ENCODE results near the gene AGPAT2.
"Not testable (repeated sequence)": the region's sequence is repeated elsewhere in the genome, so short reads cannot be mapped to it uniquely, and the experiment has no call there.

The AGPAT2 gene

DNA sequence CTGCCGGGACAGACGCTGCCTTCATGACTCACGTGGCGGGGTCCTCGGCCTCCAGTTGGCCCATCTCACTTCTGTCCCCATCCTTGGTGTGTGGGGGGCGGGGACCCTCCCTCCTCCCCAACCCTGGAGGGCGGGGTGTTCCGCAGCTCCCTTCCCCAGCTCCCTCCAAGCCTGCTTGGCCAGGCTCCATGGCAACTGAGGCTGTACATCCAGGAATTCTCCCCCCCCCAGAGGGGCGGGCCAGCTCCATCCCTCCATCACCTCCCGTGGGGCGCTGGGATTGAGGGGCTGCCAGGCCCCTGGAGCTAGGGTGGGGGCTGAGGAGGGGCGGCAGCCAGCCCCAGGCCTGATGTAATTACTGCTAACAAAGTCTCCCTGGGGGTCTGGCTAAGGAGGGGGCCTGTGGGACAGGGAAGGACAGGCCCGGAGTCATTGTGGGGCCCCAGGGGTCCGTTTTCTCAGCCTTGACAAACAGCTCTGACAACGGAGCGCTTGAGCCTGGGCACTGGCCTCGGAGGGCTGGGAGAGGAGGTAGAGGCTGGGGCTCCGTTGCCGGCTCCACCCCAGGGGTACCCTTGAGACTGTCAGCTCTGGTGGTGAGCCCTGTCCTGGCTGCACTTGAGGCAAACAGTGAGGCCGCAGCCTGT, 33.1 kb upstream of the AGPAT2 start:
- no peak for DNase-seq (ENCODE audit: low read depth)

DNA sequence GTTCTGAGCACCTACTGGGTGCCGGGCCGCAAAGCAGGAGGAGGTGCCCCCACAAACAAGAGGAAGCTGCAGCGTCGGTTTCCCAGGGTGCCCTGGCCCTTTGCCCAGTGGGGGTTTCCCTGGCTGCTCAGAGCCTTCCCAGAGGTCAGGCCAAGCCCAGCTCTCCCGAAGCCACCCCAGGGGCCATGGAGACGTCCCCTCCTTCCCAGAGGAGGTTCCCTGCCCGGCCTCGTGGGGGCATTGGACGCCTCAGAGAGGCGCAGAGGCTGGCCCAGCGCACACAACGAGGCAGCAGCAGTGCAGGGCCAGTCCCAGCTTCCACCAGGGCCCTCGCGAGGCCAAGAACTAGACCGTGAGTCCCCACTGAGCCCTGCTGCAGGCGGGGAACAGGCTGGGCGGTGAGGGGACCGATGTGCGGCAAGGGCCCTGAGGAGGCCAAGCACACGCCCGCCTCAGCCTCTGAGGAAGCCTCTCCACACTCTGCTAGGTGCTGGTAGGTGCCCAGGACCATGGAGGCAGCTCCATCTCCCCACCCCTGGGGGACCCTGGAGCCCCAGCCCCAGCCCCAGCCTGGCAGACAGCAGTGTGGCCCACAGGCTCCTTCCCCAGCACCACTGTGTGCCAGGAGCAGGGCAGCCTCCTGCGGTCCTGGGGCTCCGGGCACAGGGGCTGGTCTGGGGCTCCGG, 32.1 kb upstream of the AGPAT2 start:
- no peak for DNase-seq (ENCODE audit: low read depth)

DNA sequence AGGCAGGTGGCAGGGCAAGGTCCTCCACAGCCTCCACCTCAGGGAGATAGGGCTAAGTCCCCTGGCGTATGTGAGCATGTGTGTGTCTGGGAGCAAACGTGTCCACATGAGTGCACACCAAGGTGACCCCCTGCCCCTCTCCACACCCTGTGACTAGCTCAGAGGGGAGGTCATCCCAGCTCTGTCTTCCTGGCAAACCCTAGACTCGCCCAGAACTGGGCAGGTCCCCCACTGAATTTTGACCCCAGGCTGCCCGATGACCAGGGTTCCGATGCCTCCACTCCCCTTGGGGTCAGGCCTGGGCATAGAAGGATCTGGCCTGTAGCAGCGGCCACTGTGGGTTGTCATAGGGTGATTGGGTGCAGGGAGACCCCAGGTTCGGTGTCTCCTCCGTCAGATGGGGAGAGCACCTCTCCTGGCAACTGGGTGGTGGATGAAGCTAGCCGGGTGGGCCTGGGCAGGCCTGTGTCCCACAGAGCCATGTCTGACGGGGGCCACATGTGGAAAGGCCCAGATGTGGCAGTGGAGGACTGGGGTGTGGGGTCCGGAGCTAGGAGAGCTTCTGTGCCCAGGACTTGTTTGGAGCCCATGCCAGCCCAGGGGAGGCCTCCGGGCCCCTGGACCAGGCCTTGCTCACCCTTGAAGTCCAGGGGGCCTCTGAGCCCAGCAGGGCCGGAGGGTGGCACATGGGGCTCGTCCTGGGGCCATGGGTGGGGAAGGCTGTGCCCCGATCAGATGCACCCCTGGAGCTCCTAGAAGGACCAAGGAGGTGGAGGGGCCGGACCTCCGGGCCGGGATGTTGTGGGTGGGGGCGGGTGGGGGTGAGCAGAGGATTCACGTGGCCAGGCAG, 31.3 kb upstream of the AGPAT2 start:
- DNase-seq (ENCODE audit: low read depth), result no peak

DNA sequence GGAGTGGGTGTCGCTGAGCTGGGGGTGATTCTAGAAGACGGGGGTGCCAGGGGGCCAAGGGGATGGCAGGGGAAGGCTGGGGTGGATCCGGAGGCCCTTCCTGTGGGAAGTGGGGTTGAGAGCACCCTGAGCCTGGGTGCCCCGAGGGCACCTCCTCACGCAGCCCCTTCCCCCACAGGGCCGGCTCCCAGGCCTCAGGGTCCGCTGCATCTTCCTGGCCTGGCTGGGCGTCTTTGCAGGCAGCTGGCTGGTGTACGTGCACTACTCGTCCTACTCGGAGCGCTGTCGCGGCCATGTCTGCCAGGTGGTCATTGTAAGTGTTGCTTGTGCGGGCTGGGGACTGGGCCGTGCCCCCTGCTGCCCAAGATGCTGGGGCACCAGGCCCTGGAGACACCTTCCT, 30.1 kb upstream of the AGPAT2 start:
- no peak for DNase-seq (ENCODE audit: low read depth)

DNA sequence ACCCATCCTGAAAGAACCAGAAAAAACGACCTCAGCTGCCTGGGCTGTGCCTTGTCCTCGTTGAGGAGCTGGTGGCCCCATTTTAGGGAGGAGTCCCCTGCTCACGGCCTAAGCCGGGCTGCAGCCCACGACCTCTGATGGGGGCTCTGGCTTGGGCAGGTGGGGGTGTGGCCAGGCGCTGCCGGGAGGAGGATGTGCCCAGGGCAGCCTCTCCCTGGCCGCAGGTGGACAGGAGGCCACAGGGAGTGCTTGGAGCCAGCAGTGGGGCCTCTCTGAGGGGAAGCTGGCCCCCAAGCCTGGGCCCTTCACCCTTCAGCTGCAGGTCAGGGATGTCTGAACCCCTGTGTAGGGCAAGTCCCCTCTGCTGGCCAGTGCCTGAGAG, 27.6 kb upstream of the AGPAT2 start:
- no peak for DNase-seq (ENCODE audit: low read depth)

DNA sequence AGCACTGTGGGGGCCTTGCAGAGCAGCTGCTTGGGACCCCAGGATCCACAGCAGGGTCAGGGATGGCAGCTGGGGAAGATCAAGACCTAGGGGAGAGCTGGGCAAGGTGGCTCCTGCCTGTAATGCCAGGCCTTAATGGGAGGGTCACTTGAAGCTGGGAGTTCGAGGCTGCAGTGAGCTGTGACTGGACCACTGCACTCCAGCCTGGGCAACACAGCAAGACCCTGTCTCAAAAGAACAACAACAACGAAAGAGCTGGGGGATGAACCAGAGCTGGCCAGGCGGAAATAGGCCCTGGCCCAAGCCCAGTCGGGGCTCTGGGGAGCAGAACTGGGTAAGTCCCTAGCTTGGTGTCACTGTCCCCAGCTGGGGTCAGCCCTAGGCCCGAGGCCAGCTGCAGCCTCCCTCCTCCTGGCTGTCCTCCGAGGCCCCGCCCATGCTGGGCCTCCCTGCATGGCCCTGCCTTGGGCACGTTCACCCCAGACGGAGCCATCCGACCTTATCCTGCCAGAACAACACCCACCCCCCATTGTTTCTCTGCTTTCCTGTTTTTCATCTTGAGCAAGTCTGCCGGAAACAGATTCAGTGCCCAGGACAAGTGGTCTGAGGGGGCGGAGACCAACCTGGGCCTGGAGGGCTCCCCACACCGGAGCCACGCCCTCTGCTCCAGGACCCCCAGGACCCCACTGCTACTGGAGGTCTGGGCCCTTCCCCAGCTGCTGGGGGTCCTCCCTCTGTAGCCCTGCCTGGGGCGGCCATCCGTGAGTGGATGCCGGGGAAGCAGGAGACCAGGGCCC, 27.0 kb upstream of the AGPAT2 start:
- DNase-seq (ENCODE audit: low read depth), result no peak

DNA sequence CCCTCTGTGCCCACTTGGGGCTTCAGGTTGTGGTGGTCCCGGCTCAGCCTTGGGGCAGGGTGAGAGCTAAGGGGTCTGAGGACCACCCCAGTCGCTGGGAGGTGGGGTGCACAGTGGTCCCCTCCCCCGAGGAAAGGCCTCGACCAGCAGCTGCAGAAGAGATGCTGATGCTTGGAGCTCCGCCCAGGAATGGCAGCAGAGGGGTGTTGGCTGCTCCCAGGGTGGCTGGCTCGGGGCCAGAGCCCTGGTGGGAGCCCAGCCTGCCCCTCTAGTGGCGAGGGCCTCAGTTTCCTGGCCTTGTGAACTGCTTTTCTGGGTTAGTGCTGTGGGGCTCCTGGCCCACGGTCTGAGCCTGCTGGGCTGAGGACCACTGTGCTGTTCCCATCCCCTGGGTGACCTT, 26.3 kb upstream of the AGPAT2 start:
- no peak for DNase-seq (ENCODE audit: low read depth)

DNA sequence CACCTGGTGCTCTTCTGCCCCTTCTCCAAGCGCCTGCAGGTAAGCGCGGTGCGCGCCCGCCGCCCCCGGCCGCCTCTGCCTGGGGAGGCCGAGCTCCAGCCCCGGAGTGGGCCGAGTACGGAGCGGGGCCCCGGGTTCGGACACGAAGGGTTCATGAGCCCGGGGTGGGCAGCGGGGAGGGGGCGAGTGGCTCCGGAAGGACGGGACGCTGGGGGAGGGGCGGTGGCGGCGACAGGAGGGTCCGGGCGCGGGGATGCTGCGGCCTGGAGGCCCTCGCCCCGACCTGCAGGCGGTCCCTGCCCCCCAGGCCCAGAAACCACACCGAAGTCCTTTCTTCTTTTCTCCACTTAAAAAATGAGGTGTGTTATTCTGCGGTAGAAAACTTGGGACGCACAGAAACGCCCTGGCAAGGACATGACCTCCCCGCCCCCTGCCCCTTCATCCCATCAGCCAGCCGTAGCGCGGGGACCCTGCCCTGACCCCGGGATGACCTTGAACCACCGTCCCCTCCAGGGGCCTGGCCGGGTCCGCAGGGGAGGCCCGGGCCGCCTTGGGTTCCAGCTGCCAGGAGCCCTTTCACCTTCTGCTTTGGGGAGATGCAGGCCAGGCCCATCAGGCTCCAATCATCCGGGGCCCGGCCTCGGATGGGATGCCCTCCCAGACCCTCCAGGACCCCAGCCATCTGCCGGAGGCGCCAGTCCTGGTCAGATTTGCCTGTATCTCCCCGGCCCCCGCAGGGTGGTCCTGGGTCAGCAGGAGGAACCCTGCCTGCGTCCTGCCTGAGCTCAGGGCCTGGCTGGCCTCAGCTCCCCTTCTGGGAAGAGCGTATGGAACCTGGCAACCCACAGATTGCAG, 25.7 kb upstream of the AGPAT2 start:
- no peak for DNase-seq (ENCODE audit: low read depth)

DNA sequence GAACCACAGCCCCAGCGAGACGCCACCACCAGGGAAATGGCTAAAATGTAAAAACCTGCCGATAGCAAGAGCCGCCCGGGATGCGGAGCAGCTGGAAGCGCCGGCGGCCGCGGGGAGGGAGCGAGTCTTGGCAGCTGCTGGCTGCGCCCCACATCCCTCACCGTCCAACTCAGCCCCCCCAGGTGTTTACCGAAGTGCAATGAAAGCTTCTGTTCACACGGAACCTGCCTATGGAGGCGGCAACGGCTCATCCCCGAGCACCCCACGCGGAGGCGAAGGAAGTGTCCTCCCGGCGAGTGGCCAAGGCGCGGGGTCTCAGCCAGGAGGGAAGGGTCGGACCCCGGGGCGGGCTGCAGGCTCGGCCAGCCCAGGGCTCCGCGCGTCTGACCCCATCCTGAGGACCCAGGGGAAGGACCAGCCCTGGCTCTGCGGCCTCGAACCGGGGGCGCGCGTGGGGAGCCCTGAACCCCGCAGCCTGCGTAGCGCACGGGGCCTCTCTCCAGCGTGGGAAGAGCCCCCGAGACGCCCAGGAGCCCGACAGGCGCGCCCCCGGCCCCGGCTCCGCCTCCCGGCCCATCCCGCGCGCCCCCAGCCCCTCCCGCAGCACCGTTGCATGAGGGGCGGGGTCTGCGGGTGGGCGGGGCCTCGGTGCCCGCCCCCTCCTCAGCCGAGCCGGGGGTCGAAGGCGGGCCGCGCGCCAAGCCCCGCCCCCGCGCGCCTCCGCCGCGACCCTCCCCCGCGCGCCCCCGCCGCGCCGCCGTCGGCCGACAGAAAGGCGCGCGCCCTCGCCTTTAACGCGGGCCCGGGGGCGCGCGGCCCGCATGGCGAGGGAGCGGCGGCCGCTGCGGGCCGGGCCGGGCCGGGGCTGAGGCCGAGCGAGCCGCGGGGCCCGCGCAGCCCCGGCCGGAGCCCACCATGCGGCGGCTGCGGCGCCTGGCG, 24.8 kb upstream of the AGPAT2 start, which contains the start of gene DIPK1B:
Gene DIPK1B (plus strand): TSS at position 822 of the 939 bp plus-strand sequence. CDS start 94 bp downstream, at position 916.
- DNase-seq (ENCODE audit: low read depth), result no peak

DNA sequence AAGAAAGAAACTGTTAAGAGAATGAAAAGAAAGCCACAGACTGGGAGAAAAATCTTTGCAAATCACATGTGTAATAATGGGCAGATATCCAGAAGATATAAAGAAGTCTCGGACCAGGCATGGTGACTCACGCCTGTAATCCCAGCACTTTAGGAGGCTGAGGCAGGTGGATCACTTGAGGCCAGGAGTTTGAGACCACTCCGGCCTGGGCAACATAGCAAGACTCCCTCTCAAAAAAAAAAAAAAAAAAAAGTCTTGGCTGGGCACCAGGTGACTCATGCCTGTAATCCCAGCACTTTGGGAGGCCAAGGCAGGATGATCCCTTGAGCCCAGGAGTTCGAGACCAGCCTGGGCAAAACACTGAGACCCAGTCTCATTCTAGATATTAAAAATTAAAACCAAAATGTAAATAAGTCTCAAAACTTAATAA, 24.0 kb upstream of the AGPAT2 start:
- not testable (repeated sequence) for DNase-seq (ENCODE audit: low read depth)

DNA sequence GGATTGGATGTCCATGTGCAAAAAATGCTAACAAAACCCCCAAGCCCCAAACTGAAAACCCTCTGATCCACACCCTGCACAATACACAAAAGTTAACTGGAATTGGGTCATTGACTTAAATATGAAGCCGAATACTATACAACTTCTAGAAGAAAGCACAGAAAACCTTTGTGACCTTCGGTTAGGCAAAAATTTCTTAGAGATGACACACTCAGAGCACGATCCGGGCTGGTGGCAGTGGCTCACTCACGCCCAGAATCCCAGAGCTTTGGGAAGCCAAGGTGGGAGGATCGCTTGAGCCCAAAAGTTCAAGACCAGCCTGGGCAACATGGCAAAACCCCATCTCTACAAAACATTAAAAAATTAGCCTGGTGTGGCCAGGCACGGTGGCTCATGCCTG, 23.3 kb upstream of the AGPAT2 start:
- no peak for DNase-seq (ENCODE audit: low read depth)

DNA sequence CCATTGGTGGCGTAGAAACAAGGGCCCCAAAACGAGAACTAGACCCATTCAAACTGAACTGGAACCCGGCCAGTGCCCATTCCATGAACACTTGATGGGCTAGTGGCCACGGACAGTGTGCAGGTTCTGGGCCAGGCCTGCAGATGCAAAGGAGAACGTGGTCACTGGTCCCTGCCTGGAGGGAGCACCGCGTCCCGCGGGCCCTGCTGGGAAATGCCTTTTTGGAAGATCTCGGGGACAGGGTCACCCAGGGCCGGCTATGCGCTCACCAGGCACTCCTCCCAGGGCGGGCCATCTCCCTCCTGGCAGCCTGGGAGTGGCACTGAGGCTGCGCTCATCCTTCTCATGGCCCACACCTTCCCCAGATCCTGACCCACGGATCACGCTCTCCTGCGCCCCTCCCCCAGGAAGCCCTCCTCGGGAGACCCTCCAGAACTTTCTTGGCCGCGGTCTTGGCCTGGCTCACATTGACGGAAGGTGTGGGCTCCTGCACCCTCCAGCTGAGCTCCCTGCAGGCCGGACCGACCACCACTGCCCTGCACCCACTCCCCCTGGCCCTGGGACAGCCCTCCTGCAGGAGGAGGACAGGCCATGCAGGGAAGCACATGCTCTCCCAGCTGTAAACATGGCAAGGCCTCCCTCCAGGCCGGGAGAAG, 22.3 kb upstream of the AGPAT2 start:
- no peak for DNase-seq (ENCODE audit: low read depth)

DNA sequence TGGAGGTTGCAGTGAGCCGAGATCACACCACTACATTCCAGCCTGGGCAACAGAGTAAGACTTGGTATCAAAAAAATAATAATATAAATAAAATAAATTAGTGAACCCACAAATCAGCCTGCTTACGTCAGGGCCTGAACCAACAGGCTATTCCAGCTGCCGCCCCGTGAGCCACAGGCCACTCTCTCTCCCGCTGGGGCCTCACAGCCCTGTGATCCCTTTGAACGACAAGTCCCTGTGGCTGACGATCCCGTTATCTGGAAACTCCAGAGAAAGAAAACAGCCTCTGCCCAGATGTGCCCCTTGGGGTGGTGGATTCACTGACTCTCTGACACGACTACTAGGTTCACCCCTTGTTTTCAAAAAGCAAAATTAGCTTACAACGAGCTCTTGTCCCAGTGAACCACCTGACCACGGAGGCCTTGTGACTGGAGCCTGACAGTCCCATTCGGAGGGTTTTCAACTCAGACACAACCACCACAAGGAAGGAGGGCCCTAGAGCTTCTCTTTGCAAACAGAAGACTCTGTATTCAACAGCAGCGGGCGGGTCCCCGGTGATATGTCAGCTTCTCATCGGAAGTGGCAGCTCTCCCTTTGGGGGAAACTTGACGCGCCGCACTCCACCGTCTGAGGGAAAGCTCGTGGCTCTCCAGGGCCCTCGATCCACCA, 20.7 kb upstream of the AGPAT2 start:
- DNase-seq (ENCODE audit: low read depth), result no peak

DNA sequence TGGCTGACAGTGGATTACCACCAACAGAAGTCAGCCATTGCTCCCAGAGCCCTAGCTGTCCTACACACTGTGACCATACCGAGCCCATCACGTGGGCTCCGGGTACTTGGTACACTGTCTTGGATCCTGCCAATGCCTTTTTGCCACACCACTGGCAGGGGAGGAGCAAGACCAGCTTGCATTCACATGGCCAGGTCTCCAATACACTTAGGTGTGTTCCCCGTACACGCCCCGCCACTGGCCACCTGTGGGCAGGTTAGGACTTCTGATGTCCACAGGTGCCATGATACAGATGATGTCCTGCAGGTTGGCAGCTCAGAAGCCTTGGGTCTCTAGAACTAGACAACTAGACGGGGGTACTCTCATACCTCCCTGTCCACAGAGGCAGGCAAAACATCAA, 19.8 kb upstream of the AGPAT2 start:
- DNase-seq (ENCODE audit: low read depth), result no peak

DNA sequence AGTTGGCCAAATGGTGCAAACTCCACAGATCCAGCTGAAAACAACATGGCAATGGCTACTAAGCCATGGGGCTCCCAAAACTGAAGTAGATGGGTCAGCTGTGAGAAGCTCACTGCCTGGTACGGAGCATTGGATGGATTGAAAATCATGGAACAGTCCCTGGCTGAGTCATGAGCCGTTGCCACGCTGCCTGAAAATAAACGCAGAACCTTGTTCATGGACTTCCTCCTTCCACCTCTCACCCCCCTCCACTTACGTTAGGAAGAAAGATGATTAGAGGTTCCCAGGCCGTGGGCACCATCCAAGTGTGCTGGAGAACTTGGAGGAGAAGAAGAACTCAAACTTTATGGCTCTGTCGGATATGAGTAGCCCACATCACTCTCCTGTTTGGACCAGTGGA, 18.3 kb upstream of the AGPAT2 start:
- no peak for DNase-seq (ENCODE audit: low read depth)

DNA sequence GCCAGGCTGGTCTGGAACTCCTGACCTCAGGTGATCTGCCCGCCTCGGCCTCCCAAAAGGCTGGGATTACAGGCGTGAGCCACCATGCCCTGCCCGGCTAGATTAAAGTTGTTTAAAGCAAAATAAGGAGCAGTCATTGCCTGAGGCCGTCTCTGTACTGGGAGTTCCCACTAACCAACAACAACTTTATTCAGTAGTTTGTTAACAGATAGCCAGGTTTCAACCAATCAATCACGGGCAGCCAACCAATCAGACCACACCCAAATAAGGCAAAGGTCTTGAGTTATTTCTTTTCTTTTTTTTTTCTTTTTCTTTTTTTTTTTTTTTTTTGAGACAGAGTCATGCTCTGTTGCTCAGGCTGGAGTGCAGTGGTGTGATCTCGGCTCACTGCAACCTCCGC, 17.5 kb upstream of the AGPAT2 start:
- DNase-seq (ENCODE audit: low read depth), result not testable (repeated sequence)

DNA sequence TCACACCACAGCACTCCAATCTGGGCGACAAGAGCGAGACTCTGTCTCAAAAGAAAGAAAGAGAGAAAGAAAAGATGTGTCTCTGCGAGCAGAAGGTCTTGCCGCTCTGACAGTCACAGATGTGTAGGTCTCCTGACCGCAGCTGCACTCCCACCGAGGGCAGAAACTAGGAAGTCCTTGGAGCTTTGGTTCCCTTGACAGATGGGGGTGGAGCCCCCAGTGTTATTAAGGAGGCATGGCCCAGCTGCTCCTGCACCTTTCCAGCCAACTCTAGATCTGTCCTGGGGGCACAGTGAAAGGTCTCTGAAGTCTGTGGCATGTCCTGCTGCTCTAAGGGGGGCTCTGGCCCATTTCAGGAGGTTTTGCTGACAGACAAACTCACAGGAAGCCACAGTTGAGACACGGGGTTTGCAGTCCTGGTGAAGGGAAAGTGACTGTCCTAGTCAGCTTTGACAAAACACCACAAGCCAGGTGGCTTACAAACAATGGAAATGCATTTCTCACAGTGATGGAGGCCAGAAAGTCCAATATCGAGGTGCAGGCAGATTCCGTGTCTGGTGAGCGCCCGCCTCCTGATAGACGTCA, 16.1 kb upstream of the AGPAT2 start:
- no peak for DNase-seq (ENCODE audit: low read depth)

DNA sequence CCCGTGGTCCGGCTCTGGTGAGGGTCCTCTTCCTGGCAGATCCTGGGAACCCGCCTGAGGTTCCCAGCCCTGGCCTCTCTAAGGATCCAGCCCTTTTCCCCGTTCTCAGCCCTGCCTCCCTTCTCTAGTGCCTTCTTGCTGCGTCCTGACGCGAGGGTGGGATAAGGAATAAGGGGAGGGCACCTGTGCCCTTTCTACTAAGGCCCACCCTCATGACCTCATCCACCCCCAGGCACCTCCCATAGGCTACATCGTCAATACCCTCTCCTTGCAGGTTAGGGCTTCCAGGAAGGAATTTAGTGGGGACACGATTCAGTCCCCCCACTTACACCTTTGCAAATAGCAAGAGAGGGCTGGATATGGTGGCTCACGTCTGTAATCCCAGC, 14.4 kb upstream of the AGPAT2 start:
- DNase-seq (ENCODE audit: low read depth), result no peak

Data from stromal cell of bone marrow (primary cell).